Measurements from ENCODE around the gene PGBD2. TPM values are rescaled to one million over a fixed set of nuclear protein-coding genes. Genes with fewer than 3 reads are reported as not detected.
A peak's percentile ranks its signal among the peaks of the same experiment; 100 is the strongest.
"Not testable (repeated sequence)": the region's sequence is repeated elsewhere in the genome, so short reads cannot be mapped to it uniquely, and the experiment has no call there.

PGBD2 gene
- total and polyA plus RNA-seq, 9 of the 15 experiments (the other 6 are each of a cell fraction or from before 2014, with no cell fraction given) = 11.9 to 21.8 (median 14.7) TPM

DNA sequence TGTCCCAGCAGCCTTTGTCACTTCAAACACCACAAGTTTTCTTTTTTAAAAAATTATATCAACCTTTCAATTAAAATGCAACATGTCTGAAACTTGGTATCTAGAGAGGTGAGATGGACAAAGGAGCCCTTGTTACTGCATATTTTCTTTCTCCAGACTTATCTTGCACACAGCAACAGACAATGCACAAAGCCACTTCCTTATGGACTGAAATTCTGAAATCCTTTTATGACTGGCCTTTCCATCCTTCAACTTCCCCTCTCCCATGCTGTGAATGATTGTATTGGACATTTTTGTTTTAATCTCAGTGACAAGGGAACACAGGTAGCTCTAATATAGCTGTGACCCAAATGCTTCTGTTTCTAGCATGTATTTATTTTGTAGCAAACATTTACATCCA is 22.1 kb downstream of the PGBD2 start:
- BruUV-seq (replicated peaks); H3K4me2 ChIP-seq (ENCODE audit: insufficient read depth, low read length); intact Hi-C loops (cut with micrococcal nuclease); H3K9me1 ChIP-seq (ENCODE audit: control insufficient read depth, insufficient read depth, low read length); H3K9me3 ChIP-seq (replicated peaks; ENCODE audit: control insufficient read depth, insufficient read depth, low read depth, low read length); H3K27ac ChIP-seq (ENCODE audit: extremely low read depth, low read depth, low read length); H3K4me3 ChIP-seq; DNase-seq (ENCODE audit: extremely low read depth in 1 of 4, low spot score in 3 of 4); H2AFZ ChIP-seq (ENCODE audit: low read depth, low read length); H4K20me1 ChIP-seq (replicated peaks; ENCODE audit: control insufficient read depth, insufficient read depth, low read length); POLR2A ChIA-PET; ATAC-seq; in situ Hi-C loops (cut with MboI); H3K79me2 ChIP-seq (ENCODE audit: control insufficient read depth, insufficient read depth, low read length); FAIRE-seq; H3K9ac ChIP-seq (ENCODE audit: insufficient read depth in 1 of 2, low read depth in 2 of 2, low read length in 2 of 2); CTCF ChIA-PET (ENCODE audit: low intra/inter-chr PET ratio); H3K27me3 ChIP-seq (ENCODE audit: control insufficient read depth in 2 of 2, insufficient read depth in 2 of 2, low read length in 2 of 2): not testable (repeated sequence)
- TF ChIP-seq SPI1 (IDR thresholded peaks at IDR 0.05; ENCODE audit: borderline replicate concordance, low read depth, low read length) = peak; percentile 17; the same call in 1 of the 2 replicates
- H3K36me3 ChIP-seq (ENCODE audit: control insufficient read depth, insufficient read depth, low read length) = peaks cover 11% of the 10 kb centered on the region; the same call in 2 of the 3 replicates
- H3K4me1 ChIP-seq (replicated peaks in 1 of 2; ENCODE audit: control insufficient read depth in 2 of 2, insufficient read depth in 2 of 2, low read length in 2 of 2) = peaks cover 11 to 40% of the 10 kb centered on the region in 2 experiments; a peak in 4 of 5 replicates

DNA sequence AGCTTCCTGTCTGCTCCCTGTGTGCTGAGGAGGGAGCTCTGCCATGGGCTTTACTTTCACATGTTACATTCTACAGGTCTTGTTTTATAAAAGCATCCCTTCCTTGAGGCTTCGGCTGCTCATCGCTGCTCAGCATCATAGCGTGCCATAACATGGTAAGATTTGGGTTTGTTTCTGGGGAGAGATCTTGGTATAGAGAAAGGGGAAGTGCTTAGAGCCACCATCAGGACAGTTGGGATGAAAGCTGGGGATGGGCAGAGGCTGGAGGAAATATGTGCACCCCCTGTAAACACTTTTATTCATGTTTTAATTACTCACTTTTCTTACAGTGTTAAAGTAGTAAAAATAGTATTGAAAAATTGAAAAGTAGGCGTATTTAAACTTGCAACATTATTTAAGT is 24.0 kb downstream of the PGBD2 start:
- H3K4me3 ChIP-seq; BruUV-seq (replicated peaks); CTCF ChIA-PET (ENCODE audit: low intra/inter-chr PET ratio); H3K27me3 ChIP-seq (ENCODE audit: control insufficient read depth in 2 of 2, insufficient read depth in 2 of 2, low read length in 2 of 2); H3K9me1 ChIP-seq (ENCODE audit: control insufficient read depth, insufficient read depth, low read length); FAIRE-seq; DNase-seq (ENCODE audit: extremely low read depth in 1 of 4, low spot score in 3 of 4); H3K36me3 ChIP-seq (ENCODE audit: control insufficient read depth, insufficient read depth, low read length); H3K79me2 ChIP-seq (ENCODE audit: control insufficient read depth, insufficient read depth, low read length); intact Hi-C loops (cut with micrococcal nuclease); ATAC-seq; H3K9ac ChIP-seq (ENCODE audit: insufficient read depth in 1 of 2, low read depth in 2 of 2, low read length in 2 of 2); in situ Hi-C loops (cut with MboI); H4K20me1 ChIP-seq (replicated peaks; ENCODE audit: control insufficient read depth, insufficient read depth, low read length); H3K9me3 ChIP-seq (replicated peaks; ENCODE audit: control insufficient read depth, insufficient read depth, low read depth, low read length); H3K27ac ChIP-seq (ENCODE audit: extremely low read depth, low read depth, low read length); H3K4me2 ChIP-seq (ENCODE audit: insufficient read depth, low read length): not testable (repeated sequence)
- Histone ChIP-seq H3K4me1 (replicated peaks in 1 of 2; ENCODE audit: control insufficient read depth in 2 of 2, insufficient read depth in 2 of 2, low read length in 2 of 2) (peaks cover 7 to 31% of the 10 kb centered on the region in 2 experiments; a peak in 4 of 5 replicates), H2AFZ (ENCODE audit: low read depth, low read length) (0 out of 2 replicates have a peak overlapping the region, but pooled peaks have one; percentile 62)
- whole genome bisulfite sequencing (ENCODE audit: insufficient coverage, low coverage, missing lambda C conversion rate) = 83% methylated on average over 2 of the region's 4 CpGs
- peak; percentile 85 for TF ChIP-seq SPI1 (IDR thresholded peaks at IDR 0.05; ENCODE audit: borderline replicate concordance, low read depth, low read length)
- POLR2A ChIA-PET = interaction anchor here (1.1 kb wide), 1 partner anchor 11 kb away, joined by 5 read pairs; no protein-coding TSS in a partner anchor
